22Rv1 (cell line): ENCODE results near the gene PNMA6F.

ENCODE experiments used
- ZFX ChIP-seq: fragments of 450-650 bp; IDR thresholded peaks from 2 replicates; pipeline ENCODE4 v1.6.1; 2017; ENCODE audit warnings: antibody characterized with exemption, borderline replicate concordance
- TF ChIP-seq, protein P1 (sequence below): fragments of 450-650 bp; IDR thresholded peaks from 2 replicates; pipeline ENCODE4 v1.5.1; 2017; ENCODE audit warnings: mild to moderate bottlenecking

DNA sequence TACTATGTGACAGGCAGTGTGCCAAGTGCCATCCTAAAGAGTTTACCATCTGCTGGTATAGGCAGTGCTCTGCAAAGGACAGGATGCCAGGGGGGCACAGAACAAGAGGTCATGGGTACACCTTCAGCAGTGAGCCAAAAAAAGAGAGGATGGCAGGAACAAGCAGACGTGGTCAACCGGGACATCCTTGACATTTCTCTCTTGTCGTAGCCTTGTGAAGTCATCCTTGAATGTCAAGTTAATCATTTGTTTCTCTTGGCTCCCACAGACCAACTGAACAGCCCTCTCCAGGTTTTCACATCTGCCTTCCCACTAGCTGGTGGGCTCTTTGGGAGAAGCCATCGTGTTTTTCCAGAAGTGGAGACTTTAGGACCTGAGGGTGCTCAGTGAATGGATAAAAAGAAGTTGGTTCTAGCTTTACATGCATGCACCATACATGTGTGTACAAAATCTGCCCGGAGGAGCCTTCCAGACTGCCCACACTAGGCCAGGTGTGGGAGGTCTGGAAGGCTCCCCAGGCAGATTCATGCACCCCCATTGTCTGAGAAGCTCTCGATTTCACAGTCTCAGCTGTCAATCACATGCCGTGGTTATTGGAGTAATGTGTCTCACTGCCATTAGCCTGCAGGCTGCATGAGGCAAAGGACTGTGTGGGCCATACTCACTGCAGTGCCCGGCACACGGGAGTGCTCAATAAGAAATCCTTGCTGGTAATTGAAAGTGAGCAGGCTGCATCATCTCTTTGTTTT lies 16.4 kb downstream of the PNMA6F start:
- TF ChIP-seq, protein P1, sequence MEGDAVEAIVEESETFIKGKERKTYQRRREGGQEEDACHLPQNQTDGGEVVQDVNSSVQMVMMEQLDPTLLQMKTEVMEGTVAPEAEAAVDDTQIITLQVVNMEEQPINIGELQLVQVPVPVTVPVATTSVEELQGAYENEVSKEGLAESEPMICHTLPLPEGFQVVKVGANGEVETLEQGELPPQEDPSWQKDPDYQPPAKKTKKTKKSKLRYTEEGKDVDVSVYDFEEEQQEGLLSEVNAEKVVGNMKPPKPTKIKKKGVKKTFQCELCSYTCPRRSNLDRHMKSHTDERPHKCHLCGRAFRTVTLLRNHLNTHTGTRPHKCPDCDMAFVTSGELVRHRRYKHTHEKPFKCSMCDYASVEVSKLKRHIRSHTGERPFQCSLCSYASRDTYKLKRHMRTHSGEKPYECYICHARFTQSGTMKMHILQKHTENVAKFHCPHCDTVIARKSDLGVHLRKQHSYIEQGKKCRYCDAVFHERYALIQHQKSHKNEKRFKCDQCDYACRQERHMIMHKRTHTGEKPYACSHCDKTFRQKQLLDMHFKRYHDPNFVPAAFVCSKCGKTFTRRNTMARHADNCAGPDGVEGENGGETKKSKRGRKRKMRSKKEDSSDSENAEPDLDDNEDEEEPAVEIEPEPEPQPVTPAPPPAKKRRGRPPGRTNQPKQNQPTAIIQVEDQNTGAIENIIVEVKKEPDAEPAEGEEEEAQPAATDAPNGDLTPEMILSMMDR, result no peak
- no peak for TF ChIP-seq ZFX
